ENCODE data around the gene CCDC88C.

GRCh38 chr14:91444335-91445020 is 26.9 kb upstream of the CCDC88C start:
- TF ChIP-seq CTCF (IDR thresholded peaks at IDR 0.05) (no peak), ZFX (IDR thresholded peaks at IDR 0.05; ENCODE audit: borderline replicate concordance) (no peak)

Data from 22Rv1 (cell line).